Measurements from ENCODE around the gene CCRL2. TPM values are rescaled to one million over a fixed set of nuclear protein-coding genes. Genes with fewer than 3 reads are reported as not detected.
"Not testable (repeated sequence)": the region's sequence is repeated elsewhere in the genome, so short reads cannot be mapped to it uniquely, and the experiment has no call there.

Gene CCRL2
- total and polyA plus RNA-seq, 11 donors: 0.70 to 8.1 (median 1.7) TPM

DNA sequence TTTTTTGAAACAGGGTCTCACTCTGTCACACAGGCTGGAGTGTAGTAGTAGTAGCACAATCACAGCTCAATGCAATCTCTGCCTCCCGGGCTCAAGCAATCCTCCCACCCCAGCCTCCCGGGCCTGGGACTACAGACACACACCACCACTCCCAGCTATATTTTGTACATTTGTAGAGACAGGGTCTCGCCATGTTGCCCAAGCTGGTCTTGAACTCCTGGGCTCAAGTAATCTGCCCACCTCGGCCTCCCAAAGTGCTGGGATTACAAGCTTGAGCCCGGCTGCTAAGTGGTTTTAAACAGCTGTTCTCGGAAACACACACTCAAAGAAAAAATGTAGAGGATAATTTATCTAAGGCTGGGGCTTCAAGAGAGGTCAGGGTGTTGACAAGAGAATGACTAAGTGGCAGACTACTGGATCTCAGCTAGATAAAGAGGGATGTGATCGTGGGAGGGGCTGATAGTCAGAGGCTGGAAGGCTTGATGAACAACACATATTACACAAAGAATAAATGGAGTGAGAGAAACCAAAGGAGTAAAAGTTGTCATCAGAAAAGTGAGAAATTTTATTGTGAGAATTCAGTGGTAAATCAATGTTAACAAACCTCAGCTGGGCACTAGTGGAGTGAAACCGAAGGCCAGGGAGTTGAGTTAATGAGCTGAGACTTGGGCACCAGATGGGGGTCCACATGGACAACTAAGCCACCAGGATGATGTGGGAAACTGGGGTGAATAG is 6.9 kb upstream of the CCRL2 start:
- Histone ChIP-seq H3K27ac (peak overlapping the region in 1 of 12 donors; percentile 9), H3K9me3 (no peaks in the 10 kb centered on the region), H3K4me3 (no peak overlapping the region), H3K36me3 (no peaks in the 10 kb centered on the region), H3K4me1 (peaks cover 0 to 49% (median under 1%) of the 10 kb centered on the region in 12 donors), H3K27me3 (no peaks in the 10 kb centered on the region)
- DNase-seq (no peak), ATAC-seq (peak in 2 of 4 donors; percentile 35 to 80)
- intact Hi-C loops (cut with DNase I): no loop called here
- TF ChIP-seq POLR2A (IDR thresholded peaks at IDR 0.05): no peak
- TF ChIP-seq, protein P1, sequence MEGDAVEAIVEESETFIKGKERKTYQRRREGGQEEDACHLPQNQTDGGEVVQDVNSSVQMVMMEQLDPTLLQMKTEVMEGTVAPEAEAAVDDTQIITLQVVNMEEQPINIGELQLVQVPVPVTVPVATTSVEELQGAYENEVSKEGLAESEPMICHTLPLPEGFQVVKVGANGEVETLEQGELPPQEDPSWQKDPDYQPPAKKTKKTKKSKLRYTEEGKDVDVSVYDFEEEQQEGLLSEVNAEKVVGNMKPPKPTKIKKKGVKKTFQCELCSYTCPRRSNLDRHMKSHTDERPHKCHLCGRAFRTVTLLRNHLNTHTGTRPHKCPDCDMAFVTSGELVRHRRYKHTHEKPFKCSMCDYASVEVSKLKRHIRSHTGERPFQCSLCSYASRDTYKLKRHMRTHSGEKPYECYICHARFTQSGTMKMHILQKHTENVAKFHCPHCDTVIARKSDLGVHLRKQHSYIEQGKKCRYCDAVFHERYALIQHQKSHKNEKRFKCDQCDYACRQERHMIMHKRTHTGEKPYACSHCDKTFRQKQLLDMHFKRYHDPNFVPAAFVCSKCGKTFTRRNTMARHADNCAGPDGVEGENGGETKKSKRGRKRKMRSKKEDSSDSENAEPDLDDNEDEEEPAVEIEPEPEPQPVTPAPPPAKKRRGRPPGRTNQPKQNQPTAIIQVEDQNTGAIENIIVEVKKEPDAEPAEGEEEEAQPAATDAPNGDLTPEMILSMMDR (IDR thresholded peaks at IDR 0.05): no peak
- WGBS, 4 donors: 57 to 67% (median 59%) methylated on average over 8 of the region's 8 CpGs

DNA sequence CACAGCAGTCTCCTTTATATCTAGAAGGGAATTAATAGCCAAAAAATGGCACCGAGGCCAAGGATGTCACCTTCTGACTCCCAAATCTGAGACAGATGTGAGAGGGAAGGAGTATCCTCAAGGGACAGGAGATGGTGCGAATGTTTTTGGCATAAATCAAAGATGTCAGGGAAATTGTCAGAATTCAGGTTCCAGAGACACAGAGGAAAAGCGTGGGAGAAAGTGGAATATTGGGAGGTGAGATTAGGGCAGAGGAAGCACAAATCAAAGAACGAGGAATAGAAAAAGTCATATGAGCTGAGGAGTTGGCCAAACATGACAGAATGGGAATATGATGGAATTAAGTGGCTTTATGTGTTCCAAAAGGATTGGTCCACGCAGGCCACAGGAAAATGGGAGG is 6.2 kb upstream of the CCRL2 start:
- DNase-seq (no peak), ATAC-seq (no peak)
- Histone ChIP-seq H3K36me3 (no peaks in the 10 kb centered on the region), H3K27ac (no peak overlapping the region), H3K27me3 (no peaks in the 10 kb centered on the region), H3K4me3 (no peak overlapping the region), H3K9me3 (no peaks in the 10 kb centered on the region), H3K4me1 (peaks cover 0 to 49% (median 7%) of the 10 kb centered on the region in 12 donors)
- intact Hi-C loops (cut with DNase I): no loop called here
- no peak for TF ChIP-seq POLR2A (IDR thresholded peaks at IDR 0.05)
- TF ChIP-seq, protein P1 (IDR thresholded peaks at IDR 0.05): no peak
- 67 to 82% (median 70%) methylated on average over 5 of the region's 5 CpGs for WGBS, 4 donors

DNA sequence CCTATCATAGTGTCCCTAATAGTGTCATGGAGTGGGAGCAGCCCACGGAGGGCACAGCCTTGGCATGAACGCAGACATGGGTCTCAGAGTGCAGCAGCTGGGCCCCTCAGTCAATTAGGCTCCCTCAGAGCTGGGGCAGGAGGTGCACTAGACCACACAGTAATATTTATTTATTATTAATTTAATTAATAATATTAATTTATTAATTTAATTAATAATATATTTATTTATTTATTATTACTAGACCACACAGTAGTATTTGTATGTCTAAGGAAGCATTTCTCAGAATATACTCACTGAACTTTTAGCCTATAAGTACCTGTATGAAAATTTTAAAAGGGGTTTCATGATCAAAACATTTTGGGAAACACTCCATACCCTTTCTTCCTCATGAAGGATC is 5.5 kb upstream of the CCRL2 start:
- Histone ChIP-seq H3K4me1 (peaks cover 0 to 47% (median 10%) of the 10 kb centered on the region in 12 donors), H3K27me3 (no peaks in the 10 kb centered on the region), H3K36me3 (no peaks in the 10 kb centered on the region), H3K9me3 (no peaks in the 10 kb centered on the region), H3K4me3 (no peak overlapping the region), H3K27ac (no peak overlapping the region)
- DNase-seq (no peak), ATAC-seq (no peak)
- TF ChIP-seq, protein P1 (IDR thresholded peaks at IDR 0.05): no peak
- TF ChIP-seq POLR2A (IDR thresholded peaks at IDR 0.05): no peak
- WGBS, 4 donors: 92 to 94% (median 94%) methylated on average over 2 of the region's 2 CpGs
- intact Hi-C loops (cut with DNase I): no loop called here

DNA sequence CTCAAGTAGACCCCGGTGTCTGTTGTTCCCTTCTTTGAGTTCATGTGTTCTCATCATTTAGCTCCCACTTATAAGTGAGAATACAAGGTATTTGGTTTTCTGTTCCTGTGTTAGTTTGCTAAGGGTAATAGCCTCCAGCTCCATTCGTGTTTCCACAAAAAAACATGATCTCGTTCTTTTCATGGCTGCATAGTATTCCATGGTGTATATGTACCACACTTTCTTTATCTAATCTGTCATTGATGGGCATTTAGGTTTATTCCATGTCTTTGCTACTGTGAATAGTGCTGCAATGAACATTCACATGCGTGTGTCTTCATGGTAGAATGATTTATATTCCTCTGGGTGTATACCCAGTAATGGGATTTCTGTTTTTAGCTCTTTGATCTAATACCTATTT is 4.2 kb upstream of the CCRL2 start:
- intact Hi-C loops (cut with DNase I); DNase-seq; H3K4me3 ChIP-seq; H3K9me3 ChIP-seq; H3K36me3 ChIP-seq; ATAC-seq; H3K27ac ChIP-seq; H3K27me3 ChIP-seq: not testable (repeated sequence)
- peaks cover 0 to 54% (median 15%) of the 10 kb centered on the region in 12 donors for H3K4me1 ChIP-seq
- WGBS, 4 donors: 95 to 98% (median 95%) methylated on average over 4 of the region's 4 CpGs

Measured in heart left ventricle (tissue), 16 donors.